HG03025 (cell line): ENCODE measurements around the gene MASTL.
"Not testable (repeated sequence)": the region's sequence is repeated elsewhere in the genome, so short reads cannot be mapped to it uniquely, and the experiment has no call there.

Experiments
- ATAC-seq: cut with Tn5 transposase; IDR thresholded peaks from one replicate; pipeline ENCODE4 v1.9.1; 2021; ENCODE audit warnings: mild to moderate bottlenecking, moderate library complexity; ENCODE audit not compliant: unreplicated experiment, low FRiP score

Gene MASTL

DNA sequence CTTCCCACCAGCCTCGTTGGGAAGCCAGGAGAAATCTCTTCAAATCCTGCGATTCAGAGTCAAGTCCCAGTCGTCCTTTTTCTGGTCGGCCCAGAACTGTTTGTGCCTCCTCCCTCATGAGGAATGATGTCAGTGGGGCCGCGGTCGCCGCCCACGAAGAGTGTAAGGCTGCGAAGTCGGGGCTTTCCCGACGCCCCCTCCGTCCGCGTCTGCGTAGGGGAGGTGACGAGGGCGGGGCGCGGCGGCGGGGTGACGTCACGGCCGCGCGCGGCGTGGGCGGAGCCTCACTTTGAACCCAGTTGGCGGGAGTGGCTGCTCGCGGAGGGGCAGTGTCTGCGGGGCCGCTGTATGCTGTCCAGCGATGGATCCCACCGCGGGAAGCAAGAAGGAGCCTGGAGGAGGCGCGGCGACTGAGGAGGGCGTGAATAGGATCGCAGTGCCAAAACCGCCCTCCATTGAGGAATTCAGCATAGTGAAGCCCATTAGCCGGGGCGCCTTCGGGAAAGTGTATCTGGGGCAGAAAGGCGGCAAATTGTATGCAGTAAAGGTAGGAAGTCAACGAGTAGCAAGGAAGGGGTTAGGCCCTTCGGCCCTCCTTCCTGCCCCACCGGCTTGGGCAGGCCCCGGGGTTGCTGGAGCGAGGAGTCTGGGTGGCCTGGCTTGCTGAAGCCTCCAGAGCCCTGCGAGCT lies at the start of gene MASTL:
Gene MASTL, plus strand, starts transcription at position 287 of the 689 bp plus-strand sequence. Its CDS starts 75 bp downstream, at position 362.
- peak; percentile 76 for ATAC-seq

DNA sequence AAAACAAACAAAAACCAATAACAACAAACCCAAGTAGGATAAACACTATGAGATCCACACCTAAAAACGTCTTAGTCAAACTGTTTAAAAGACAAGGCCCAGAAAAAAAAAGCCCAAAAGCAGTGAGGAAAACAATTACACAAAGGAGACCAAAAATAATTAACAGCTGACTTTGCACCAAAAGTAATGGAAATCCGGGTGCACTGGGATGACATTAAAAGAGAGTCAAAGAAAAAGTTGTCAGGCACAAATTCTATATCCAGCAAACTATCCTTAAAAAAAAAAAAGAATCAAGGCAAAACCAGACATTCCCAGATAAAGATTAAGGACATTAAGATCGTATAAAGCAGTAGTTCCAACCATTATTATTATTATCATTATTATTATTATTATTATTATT lies 47.0 kb upstream of the MASTL start:
- ATAC-seq, result no peak

DNA sequence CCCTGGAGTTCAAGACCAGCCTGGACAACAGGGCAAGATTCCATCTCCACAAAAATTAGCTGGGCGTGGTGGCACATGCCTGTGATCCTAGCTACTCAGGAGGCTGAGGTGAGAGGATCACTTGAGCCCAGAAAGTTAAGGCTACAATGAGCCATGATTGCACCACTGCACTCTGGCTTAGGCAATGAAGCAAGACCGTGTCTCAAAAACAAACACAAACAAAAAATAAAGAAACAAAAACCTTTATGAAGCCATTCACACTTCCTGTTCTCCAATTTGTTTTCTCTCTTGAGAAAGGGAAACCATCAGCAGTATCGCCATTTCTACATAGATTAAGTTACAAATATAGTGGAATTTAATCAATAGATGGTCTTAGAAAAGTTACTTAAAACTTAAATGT lies 20.8 kb upstream of the MASTL start:
- no peak for ATAC-seq

DNA sequence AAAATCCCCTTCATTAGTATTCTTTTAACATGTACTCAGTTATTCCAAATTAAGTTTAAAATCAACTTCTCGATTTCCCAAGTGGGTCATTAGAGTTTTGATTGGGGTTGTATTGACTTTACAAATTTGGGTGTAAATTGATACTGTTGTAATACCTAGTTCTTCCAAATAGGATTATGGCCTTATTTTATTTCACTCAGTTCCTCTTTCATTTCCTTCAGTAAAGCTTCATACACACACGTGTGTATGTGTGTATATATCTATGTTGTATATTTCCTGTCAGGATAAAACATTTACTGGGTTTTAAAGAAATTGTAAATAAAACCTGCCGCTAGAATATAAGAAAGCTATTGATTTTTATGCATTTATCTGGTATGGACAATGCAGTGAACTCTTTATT lies 16.9 kb upstream of the MASTL start:
- no peak for ATAC-seq

DNA sequence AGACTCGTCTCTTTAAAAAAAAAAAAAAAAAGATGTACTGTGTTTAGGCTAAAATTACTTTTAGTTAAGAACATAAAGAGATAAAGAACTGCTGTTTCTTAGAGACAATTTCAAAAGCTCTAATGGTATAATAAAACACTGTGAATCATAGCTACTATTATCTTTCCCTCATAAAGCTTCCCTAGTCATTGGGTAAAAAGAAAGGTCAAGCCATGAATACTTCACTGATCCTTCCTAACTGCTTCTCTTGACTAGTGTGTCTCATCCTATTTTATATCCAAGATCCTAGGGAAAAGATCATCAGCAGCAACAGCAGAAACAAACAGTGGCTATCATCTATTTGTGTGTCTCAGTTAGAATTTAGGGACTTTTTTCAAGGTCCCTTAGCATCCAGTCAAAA lies 11.5 kb upstream of the MASTL start:
- no peak for ATAC-seq

DNA sequence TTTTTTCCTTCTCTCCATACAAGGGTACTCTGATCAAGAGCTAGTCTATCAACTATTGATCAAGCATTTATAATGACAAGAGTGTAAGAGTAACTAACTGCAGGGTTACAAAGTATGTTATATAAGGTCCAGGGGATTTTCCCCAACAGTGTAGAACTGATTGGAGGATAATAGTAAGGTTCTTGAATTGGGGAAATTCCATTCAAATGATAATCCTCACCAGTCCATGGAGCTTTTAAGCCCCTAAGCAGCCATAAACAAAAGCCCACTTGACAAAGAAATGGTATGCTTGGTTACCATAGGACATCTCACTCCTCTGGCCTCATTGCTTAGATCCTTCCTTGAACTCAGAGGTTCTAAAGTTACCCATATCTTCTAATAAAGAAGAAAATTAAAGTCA lies 9.2 kb upstream of the MASTL start:
- no peak for ATAC-seq

DNA sequence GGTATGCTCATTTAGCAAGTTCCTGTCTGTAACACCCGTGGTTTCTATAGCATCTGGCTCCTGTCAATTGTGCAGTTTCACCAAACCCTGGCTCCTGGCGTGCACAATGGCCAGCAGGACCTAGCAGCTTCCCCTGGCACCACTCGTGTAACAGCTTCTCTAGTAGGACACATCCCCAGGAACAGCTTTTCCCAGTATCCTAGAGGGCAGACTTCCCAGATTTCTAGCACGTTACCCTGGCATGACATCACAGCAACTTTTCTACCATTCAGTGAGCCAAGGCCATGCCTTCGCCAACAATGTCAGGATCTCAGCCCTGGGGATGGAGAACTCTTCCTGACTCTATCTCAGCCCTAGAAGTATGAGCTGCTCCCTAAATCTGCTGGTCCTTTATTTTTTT lies 7.5 kb upstream of the MASTL start:
- ATAC-seq, result no peak

DNA sequence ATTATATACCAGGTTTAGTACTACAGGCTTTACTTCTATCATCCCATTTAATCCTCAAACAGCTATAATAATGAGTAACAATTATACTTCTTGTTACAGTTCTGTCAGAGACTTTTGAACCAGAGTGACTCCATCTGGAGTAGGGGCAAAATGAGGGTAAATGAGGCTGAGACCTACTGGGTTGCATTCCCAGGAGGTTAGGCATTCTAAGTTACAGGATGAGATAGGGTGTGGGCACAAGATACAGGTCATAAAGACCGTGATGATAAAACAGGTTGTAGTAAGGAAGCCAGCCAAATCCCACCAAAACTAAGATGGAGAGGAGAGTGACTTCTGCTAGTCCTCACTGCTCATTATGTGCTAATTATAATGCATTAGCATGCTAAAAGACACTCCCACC lies 4.9 kb upstream of the MASTL start:
- ATAC-seq, result no peak

DNA sequence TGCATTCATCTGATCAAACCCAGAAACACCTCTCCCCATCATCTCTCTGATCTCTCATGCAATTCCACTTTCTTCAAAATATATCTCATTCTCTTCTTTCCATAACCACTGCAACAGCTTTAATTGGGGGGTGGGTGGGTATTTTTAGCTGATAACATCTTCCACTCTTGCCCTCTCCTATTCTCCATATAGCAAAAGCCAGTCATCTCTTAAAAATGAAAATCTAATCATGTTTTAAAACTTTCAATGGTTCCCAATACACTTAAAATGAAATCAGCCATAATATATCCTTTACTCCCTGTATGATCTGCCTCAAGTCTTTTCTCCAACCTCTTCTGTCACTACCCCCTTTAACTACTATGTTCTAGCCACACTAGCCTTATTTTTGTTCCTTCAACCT lies 2.5 kb upstream of the MASTL start:
- ATAC-seq, result no peak

DNA sequence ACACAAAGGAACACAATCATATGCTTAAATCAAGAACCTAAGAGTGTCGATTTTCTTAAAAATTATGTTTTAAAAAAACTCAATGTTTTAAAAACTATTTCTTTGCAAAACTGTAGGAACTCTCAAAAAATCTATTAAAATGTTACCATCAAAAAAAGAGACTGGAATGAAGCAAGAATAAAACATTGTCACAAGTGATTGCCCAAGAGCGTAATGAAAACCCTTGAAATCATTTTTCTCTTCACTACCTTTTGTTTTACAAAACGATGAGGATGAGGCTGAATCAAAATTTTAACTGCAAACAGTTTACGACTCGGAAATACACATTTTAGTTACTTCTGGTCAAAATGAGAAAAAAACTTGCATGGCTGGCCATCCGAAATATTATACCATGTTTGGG lies 1.8 kb upstream of the MASTL start:
- no peak for ATAC-seq

DNA sequence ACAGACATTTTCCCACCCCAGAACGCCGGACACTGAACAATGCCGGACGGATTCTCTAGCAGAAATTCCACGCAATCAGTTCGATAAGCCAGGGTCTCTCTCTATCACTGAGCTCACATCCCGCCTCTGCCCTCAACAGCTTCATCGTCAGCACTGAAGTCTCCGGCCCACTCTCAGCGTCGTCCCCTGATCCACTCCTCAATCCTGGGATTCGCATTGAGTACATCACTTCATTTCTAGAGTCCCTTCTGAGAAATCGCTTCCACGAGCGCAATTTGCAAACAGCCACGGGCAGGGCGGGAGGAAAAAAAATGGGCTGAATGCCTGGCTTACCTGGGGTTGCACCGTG lies 1.3 kb upstream of the MASTL start:
- ATAC-seq, result peak; percentile 9

DNA sequence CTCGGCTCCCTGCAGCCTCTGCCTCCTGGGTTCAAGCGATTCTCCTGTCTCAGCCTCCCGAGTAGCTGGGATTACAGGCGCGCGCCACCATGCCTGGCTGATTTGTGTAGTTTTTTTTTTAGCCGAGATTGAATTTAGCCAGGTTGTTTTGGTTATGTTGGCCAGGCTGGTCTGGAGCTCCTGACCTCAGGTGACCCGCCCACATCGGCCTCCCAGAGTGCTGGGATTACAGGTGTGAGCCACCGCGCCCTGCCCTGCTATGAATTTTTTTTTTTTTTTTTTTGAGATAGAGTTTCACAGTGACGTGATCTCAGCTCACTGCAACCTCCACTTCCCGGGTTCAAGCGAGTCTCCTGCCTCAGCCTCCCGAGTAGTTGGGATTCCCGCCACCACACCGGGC lies 1.4 kb downstream of the MASTL start:
- ATAC-seq, result not testable (repeated sequence)

DNA sequence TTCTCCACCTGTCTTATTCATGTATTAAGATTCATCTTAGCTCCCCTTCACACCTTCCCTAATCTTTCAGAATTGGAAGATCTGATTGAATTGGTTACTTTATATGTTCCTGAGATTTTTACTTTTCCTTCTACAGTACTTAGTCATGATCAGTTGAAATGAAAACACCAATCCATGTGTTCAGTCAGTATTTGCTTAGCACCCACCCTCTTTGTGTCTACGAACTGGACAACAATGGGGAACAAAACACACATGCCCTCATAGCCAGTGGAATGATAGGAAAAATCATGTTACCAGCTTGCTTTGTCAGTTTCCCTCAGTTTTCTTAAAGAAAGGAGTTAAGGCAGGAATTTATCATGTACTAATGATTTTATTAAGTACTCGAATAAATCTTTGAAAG lies 2.0 kb downstream of the MASTL start:
- ATAC-seq, result no peak

DNA sequence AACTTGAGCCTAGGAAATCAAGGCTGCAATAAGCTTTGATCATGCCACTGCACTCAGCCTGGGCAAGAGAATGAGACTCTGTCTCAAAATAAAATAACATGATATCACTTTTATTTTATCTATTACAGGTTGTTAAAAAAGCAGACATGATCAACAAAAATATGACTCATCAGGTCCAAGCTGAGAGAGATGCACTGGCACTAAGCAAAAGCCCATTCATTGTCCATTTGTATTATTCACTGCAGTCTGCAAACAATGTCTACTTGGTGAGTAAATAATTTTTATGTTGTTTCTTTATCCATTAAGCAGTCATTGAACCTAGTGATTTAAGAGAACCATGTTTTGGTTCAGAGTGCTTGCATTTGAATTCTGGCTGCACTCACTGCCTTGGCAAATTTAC lies 3.3 kb downstream of the MASTL start:
- ATAC-seq, result no peak

DNA sequence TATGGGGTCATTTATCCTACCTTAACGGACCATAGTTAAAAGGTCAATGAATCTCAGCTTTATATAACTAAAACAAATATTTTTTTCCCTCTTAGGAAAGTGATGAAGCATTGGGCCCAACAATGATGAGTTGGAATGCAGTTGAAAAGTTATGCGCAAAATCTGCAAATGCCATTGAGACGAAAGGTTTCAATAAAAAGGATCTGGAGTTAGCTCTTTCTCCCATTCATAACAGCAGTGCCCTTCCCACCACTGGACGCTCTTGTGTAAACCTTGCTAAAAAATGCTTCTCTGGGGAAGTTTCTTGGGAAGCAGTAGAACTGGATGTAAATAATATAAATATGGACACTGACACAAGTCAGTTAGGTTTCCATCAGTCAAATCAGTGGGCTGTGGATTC lies 14.7 kb downstream of the MASTL start:
- ATAC-seq, result no peak

DNA sequence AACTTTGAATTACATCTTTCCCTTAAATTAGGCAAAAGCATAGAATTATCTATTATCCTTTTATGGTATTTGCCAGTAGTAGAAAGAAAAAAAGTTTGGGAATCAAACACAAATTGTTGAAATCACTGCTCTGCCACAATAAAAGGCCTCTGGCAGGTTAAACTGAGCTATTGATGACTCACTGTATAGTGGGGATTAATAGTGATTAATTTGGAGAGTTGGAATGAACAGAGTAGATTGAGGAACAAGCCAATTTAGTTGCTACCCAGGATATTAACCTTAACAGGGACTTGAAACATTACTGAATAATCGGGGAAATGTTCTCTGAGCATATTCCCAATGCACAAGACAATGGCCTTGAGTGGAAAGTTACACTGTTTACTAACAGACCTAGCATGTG lies 33.1 kb downstream of the MASTL start:
- ATAC-seq, result no peak

DNA sequence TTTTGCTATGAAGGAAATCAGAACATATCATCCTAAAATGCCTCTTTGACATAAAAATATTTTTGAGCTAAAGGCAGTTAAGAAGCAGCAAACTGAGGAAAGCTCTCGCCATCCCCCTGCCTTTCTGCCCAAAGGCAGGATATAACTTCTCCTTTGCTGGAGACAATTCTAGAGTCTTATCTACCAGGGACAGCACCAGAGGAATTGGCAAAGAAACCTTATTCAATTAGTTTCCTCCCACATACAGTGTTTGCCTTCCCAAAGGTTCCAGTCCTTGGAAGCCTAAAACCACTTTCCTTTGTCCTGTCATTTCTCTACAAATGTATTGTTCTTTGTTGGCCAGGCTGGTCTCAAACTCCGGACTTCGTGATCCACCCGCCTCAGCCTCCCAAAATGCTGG lies 33.7 kb downstream of the MASTL start:
- ATAC-seq, result no peak

DNA sequence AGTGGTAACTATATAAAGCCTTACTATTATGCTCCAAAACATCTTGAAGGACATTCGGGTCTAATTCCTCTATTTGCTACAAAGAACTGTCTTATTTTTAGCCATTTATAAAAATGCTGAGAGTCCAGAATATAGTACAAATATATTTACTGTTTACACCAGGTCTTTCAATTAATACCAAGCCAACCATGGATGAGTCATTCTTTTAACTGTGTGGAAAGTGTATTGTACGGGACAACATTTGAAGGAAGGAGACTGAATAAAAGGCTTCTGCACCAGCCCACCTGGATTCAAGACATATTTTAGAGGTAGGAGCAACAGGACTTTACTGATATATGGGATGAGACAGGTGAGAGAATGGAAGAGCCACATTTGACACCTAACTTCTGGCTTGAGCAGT lies 35.4 kb downstream of the MASTL start:
- no peak for ATAC-seq

DNA sequence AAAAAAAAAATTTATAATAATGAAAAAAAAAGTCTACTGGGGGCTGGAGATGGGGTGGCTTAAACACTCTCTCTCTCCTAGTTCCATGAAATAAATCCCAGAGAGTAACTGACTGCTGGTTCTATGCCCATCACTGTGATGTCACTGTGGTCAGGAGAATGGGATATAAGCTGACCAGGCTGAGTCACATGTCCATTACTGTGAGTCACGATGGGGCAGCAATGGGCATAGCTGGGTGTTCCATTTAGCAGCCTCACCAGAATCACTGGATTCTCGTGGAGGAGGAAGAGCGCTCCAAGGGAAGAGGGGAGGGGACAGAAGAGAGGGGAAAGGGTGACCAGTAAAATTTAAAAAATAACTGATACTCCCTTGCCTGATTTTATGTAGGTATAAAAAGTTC lies 37.1 kb downstream of the MASTL start:
- ATAC-seq, result no peak

DNA sequence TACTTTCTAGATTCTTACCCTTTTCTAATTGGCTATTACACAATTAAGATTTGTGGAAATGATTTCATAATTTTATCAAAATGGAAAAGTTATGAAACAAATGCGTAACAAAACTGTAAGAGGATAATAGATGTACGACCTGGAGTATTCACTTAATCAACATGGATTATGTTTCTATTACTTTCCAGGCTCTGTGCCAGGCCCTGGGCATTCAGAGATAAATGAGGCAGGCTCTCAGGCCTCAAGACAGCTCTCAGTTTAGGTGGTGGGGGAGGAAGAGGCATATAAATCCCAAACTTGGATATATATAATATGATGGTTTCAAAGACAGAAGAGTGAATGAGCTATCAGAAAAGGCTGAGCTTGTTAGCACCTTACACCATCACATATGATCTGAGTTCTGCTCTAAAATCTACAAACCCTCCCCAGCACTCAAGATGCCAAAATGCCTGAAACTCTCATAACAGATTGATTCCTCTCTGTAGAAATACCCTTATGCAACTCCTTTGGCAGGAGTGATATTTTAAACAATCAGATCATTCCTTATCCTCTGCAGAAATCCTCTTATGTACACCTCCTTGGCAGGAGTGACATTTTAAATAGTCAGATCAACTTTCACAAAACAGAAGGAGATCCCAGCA lies 42.9 kb downstream of the MASTL start:
- no peak for ATAC-seq

DNA sequence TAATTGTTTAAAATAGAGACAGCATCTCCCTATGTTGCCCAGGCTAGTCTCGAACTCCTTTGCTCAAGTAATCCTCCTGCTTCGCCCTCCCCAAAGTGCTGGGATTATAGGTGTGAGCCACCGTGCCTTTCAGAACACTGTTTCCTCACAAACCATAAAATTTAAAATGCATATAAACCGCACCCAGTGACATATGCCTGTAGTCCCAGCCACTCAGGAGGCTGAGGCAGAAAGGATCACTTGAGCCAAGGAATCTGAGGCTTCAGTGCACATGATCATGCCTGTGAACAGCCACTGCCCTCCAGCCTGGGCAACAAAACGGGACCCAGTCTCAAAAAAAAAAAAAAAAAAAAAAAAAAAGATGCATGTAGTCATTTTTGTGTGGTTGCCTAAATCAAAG lies 48.7 kb downstream of the MASTL start:
- no peak for ATAC-seq

DNA sequence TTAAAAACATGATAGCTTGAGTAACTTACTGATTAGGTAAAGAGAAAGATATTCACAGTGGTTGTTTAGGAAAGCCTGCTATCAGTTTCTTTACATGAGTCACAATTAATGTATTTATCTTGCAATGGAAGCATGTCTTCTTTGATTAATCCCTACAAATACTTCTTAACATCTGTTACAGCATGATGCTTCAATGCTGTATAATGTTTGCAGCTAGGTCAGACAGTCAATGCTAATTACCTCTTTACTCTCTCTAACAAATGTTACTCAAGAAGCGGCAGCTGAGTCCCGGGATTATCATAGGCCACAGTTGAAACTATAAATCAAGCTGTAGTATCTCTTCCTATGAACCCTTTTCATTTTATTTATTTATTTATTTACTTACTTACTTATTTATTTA lies 52.2 kb downstream of the MASTL start:
- no peak for ATAC-seq

DNA sequence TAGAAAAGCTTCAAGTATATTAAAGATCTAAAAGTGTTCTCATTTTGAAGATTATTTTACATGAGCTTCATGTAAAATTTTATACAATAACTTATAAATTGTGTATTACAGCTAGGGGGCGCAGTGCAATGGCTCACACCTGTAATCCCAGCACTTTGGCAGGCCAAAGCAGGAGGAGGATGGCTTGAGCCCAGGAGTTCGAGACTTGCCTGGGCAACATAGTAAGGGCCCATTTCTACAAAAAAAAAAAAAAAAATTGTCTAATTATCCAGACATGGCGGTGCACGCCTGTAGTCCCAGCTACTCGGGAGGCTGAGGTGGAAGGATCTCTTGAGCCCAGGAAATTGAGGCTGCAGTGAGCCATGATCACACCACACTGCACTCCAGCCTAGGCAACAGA lies 68.8 kb downstream of the MASTL start:
- no peak for ATAC-seq
